GM12878 (cell line): ENCODE measurements around the gene METTL14. TPM values are rescaled to one million over a fixed set of nuclear protein-coding genes. Genes with fewer than 3 reads are reported as not detected.

ENCODE experiments used
- polyA plus RNA-seq, 11 experiments: library from polyadenylated mRNA; depleted of rRNA in 4 of 11; unstranded in 6 of 11; stranded (reverse) in 5 of 11; fragments of >200 nt; fragmentation: Nextera tagmentation in 4 of 11; fragmentation: Illumina TruSeq in 1 of 11; extraction: Ambion mirVana in 4 of 11; extraction: Trizol in 1 of 11; gene quantifications; 1 replicate in 1 of 11; 2 replicates in 10 of 11; pipeline versions ENCODE4 v1.2.1 to v1.2.3, GENCODE V29; 2011 to 2016; ENCODE audit warnings: inconsistent platforms in 2 of 11, missing spikeins in 2 of 11, low read depth in 1 of 11
- small RNA-seq: library from RNA; depleted of rRNA; stranded (forward); fragments of <200 nt; gene quantifications from one replicate; pipeline ENCODE3, GENCODE V24; 2014
- total RNA-seq, 4 experiments: library from RNA; depleted of rRNA in 3 of 4; stranded (reverse); fragments of >200 nt in 3 of 4; fragmentation: Illumina TruSeq in 1 of 4; extraction: Trizol in 1 of 4; gene quantifications; 2 replicates each; pipeline versions ENCODE4 v1.2.1 to v1.2.3, GENCODE V29; 2013 to 2021

Gene METTL14
- total and polyA plus RNA-seq, 10 of the 15 experiments (the other 5 are each of a cell fraction or from before 2014, with no cell fraction given) = 11.2 to 44.9 (median 27.6) TPM

Small RNA genes within 50 kb of the gene (small RNA-seq; reads per million reads assigned to genes)
- gene SEPT14P4 = not detected

Other genes starting within 250 kb of the METTL14 start
- 23.2 and 26.9 TPM in 2 replicates for gene SEC24D, start 150.7 kb downstream of the METTL14 start, total RNA-seq (2014; rRNA removed)
- gene SEC24D, start 150.7 kb downstream of the METTL14 start, total RNA-seq (2014; rRNA removed; fragmentation: Illumina TruSeq; extraction: Trizol) = 28.0 and 30.7 TPM in 2 replicates
- 45.9 and 46.0 TPM in 2 replicates for gene SEC24D, start 150.7 kb downstream of the METTL14 start, total RNA-seq (2021)
- gene SEC24D, start 150.7 kb downstream of the METTL14 start, polyA plus RNA-seq (2011; rRNA removed) = 20.7 and 21.9 TPM in 2 replicates
- gene SEC24D, start 150.7 kb downstream of the METTL14 start, polyA plus RNA-seq (2014; fragmentation: Illumina TruSeq; extraction: Trizol) = 39.0 and 46.8 TPM in 2 replicates
- gene SEC24D, start 150.7 kb downstream of the METTL14 start, polyA plus RNA-seq (2014; fragmentation: Nextera tagmentation; extraction: Ambion mirVana) = 10 to 100 TPM; 12.8 to 16.0 TPM
- gene SEC24D, start 150.7 kb downstream of the METTL14 start, polyA plus RNA-seq (2014; rRNA removed) = 20.1 and 21.2 TPM in 2 replicates
- 10 to 100 TPM; 54.5 to 61.9 TPM for gene SEC24D, start 150.7 kb downstream of the METTL14 start, polyA plus RNA-seq (2016; fragmentation: Nextera tagmentation; extraction: Ambion mirVana)
- 0.34 and 0.60 TPM in 2 replicates for gene SYNPO2, start 203.5 kb downstream of the METTL14 start, total RNA-seq (2014; rRNA removed)
- gene SYNPO2, start 203.5 kb downstream of the METTL14 start, total RNA-seq (2014; rRNA removed; fragmentation: Illumina TruSeq; extraction: Trizol) = 0.27 and 0.37 TPM in 2 replicates
- gene SYNPO2, start 203.5 kb downstream of the METTL14 start, total RNA-seq (2021) = 0.31 and 0.40 TPM in 2 replicates
- gene SYNPO2, start 203.5 kb downstream of the METTL14 start, polyA plus RNA-seq (2011; rRNA removed) = 0.14 and 0.30 TPM in 2 replicates
- 0.34 and 0.38 TPM in 2 replicates for gene SYNPO2, start 203.5 kb downstream of the METTL14 start, polyA plus RNA-seq (2014; fragmentation: Illumina TruSeq; extraction: Trizol)
- gene SYNPO2, start 203.5 kb downstream of the METTL14 start, polyA plus RNA-seq (2014; fragmentation: Nextera tagmentation; extraction: Ambion mirVana) = under 1 TPM; 0.04 to 0.11 TPM
- 0.29 and 0.41 TPM in 2 replicates for gene SYNPO2, start 203.5 kb downstream of the METTL14 start, polyA plus RNA-seq (2014; rRNA removed)
- gene SYNPO2, start 203.5 kb downstream of the METTL14 start, polyA plus RNA-seq (2016; fragmentation: Nextera tagmentation; extraction: Ambion mirVana) = under 1 TPM; 0.11 to 0.32 TPM